Neutrophil (primary cell): ENCODE measurements around the gene TRIM24.

ENCODE experiments used
- H3K27ac ChIP-seq: fragments of 200-600 bp; sonication (generic); 2 replicates; pipeline ENCODE4 v1.5.1; 2016; ENCODE audit warnings: mild to moderate bottlenecking, moderate library complexity
- H3K27me3 ChIP-seq: fragments of 200-600 bp; sonication (generic); 2 replicates; pipeline ENCODE4 v1.6.0; 2016; ENCODE audit warnings: mild to moderate bottlenecking
- H3K36me3 ChIP-seq: fragments of 200-600 bp; sonication (generic); 2 replicates; pipeline ENCODE4 v1.5.1; 2017
- H3K4me1 ChIP-seq, 2 experiments: fragments of 200-600 bp in 1 of 2; sonication (generic) in 1 of 2; 1 replicate in 1 of 2; 2 replicates in 1 of 2; pipeline versions ENCODE4 v1.5.1 to v1.6.1; 2013 to 2016; ENCODE audit warnings: low read depth in 1 of 2, low read length in 1 of 2, mild to moderate bottlenecking in 1 of 2, moderate library complexity in 1 of 2; ENCODE audit not compliant: control insufficient read depth in 1 of 2, insufficient read depth in 1 of 2
- H3K4me3 ChIP-seq, 2 experiments: fragments of 200-600 bp in 1 of 2; sonication (generic) in 1 of 2; 1 replicate in 1 of 2; 2 replicates in 1 of 2; pipeline ENCODE4 v1.5.1; 2013 to 2016; ENCODE audit warnings: low read depth in 1 of 2, low read length in 1 of 2, mild to moderate bottlenecking in 1 of 2, moderate library complexity in 1 of 2
- H3K9me3 ChIP-seq: fragments of 200-600 bp; sonication (generic); 2 replicates; pipeline ENCODE4 v1.5.1; 2016
- TF ChIP-seq, protein P1 (sequence below): fragments of 200-600 bp; sonication (generic); IDR thresholded peaks from 2 replicates; pipeline ENCODE4 v1.5.1; 2016; ENCODE audit warnings: antibody characterized with exemption

Gene TRIM24

DNA sequence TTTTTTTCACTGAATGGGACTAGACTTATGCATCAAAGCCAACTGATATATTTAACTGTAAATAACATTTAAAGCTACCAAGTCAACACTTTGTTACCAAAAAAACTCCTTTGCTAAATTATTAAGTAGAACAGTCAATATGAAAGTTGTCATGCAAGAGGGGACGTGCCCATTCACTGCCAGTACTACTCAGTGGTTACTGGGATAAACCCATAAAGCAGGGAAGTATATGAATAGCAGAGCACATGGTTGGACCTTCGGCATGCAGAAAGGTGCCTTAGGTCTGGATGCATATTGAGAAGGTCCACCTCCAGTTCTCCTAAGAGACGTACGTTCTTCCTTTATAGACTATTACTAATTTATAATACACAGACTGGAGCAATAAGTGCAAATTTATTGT, 121.0 kb downstream of the TRIM24 start:
- Histone ChIP-seq H3K27me3 (no peaks in the 10 kb centered on the region), H3K4me3 (no peak overlapping the region), H3K4me1 (no peaks in the 10 kb centered on the region), H3K36me3 (peaks cover 64% of the 10 kb centered on the region), H3K27ac (no peak overlapping the region), H3K9me3 (no peaks in the 10 kb centered on the region)
- TF ChIP-seq, protein P1, sequence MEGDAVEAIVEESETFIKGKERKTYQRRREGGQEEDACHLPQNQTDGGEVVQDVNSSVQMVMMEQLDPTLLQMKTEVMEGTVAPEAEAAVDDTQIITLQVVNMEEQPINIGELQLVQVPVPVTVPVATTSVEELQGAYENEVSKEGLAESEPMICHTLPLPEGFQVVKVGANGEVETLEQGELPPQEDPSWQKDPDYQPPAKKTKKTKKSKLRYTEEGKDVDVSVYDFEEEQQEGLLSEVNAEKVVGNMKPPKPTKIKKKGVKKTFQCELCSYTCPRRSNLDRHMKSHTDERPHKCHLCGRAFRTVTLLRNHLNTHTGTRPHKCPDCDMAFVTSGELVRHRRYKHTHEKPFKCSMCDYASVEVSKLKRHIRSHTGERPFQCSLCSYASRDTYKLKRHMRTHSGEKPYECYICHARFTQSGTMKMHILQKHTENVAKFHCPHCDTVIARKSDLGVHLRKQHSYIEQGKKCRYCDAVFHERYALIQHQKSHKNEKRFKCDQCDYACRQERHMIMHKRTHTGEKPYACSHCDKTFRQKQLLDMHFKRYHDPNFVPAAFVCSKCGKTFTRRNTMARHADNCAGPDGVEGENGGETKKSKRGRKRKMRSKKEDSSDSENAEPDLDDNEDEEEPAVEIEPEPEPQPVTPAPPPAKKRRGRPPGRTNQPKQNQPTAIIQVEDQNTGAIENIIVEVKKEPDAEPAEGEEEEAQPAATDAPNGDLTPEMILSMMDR = no peak

DNA sequence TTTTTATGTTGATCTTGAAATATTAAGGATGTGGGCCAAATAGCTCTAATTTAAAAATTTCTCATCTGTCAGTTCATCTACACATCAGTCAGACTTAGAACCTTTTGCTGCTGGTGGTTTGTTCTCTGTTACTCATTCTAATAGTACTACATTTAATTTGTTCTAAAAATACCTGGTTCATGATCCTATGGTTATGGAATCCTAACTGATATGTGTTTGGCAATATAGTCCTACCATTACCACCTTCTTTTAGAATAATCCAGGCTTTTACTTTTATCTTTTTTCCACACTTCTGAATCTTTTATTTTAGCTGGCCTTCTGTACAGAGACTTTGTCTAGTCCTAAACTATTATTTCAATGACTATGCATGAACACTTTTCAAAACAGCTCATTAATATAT, 124.2 kb downstream of the TRIM24 start:
- H3K4me1 ChIP-seq = no peaks in the 10 kb centered on the region
- no peak overlapping the region for H3K4me3 ChIP-seq
- no peaks in the 10 kb centered on the region for H3K9me3 ChIP-seq
- H3K36me3 ChIP-seq = peaks cover 58% of the 10 kb centered on the region
- no peaks in the 10 kb centered on the region for H3K27me3 ChIP-seq
- TF ChIP-seq, protein P1 = no peak
- no peak overlapping the region for H3K27ac ChIP-seq

DNA sequence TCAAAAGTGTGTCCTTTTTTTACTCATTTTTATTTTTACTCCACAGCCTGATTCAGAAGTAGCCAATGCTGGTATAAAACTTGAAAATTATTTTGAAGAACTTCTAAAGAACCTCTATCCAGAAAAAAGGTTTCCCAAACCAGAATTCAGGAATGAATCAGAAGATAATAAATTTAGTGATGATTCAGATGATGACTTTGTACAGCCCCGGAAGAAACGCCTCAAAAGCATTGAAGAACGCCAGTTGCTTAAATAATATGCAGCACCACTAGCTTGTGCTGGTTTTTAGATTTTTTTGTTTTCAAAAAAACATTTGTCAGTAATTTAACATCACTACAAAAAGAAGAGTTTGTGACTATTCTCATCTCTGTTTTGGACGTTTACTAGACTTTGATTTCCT, 124.6 kb downstream of the TRIM24 start:
- TF ChIP-seq, protein P1 = no peak
- Histone ChIP-seq H3K36me3 (peaks cover 54% of the 10 kb centered on the region), H3K27me3 (no peaks in the 10 kb centered on the region), H3K9me3 (no peaks in the 10 kb centered on the region), H3K4me3 (no peak overlapping the region), H3K4me1 (no peaks in the 10 kb centered on the region), H3K27ac (no peak overlapping the region)

DNA sequence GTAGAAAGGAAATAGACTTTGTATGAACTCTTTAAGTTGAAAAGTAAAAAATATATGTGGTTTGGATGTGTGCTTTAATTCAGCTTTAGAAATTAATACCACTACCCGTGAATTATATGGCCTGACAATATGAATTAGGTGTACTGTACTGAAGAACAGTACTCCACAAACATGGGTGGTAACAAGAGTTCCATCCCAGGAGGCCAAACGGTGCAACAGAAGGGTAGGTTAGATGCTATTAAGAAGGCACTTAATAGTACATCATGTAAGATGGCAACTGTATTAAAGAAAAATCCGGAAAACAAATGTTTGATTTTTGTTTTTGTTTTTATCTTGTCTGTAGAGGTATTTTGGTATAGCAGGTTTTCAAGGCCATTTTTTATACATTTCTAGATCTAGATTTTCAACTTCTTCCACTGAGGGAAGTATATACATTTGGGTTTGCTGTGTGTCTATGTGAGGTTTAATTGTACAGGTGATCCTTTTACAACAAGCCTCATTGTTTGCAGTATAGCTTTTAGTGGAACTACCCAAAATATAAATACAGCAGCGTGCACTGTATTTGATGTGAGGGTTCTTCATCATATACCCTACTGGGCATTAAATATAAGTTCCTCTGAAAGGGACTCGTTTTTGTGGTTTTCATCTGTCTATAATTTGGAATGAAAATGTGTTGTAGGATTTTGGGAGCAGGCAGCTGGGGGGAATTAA, 125.4 kb downstream of the TRIM24 start:
- Histone ChIP-seq H3K36me3 (peaks cover 46% of the 10 kb centered on the region), H3K27ac (no peak overlapping the region), H3K27me3 (no peaks in the 10 kb centered on the region), H3K4me3 (no peak overlapping the region), H3K9me3 (no peaks in the 10 kb centered on the region), H3K4me1 (no peaks in the 10 kb centered on the region)
- TF ChIP-seq, protein P1 = no peak

DNA sequence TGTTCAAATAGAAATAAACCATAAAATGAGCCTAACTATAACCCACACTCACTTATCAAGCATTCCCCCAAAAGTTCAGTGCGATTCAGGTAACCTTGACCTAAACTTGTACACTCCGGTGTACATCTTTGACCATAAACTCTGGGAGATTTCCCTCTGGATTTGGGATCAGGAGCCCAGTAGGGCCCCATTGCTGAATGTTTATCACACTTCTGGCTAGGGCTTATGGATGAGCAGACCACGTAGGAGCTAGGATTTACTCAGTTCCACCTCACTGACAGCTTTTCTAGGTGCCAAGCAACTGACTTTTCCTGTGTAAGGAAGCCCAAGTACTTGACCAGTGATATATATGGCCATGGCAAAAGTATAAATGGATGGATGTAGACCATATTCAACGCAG, 127.4 kb downstream of the TRIM24 start:
- H3K27me3 ChIP-seq = no peaks in the 10 kb centered on the region
- H3K4me1 ChIP-seq = no peaks in the 10 kb centered on the region
- H3K27ac ChIP-seq = no peak overlapping the region
- H3K9me3 ChIP-seq = no peaks in the 10 kb centered on the region
- TF ChIP-seq, protein P1 = no peak
- peaks cover 38% of the 10 kb centered on the region for H3K36me3 ChIP-seq
- H3K4me3 ChIP-seq = no peak overlapping the region
